Caco-2 (cell line): ENCODE results near the gene GLI1. TPM values are rescaled to one million over a fixed set of nuclear protein-coding genes. Genes with fewer than 3 reads are reported as not detected.
A peak's percentile ranks its signal among the peaks of the same experiment; 100 is the strongest.
"Not testable (repeated sequence)": the region's sequence is repeated elsewhere in the genome, so short reads cannot be mapped to it uniquely, and the experiment has no call there.

Experiments used
- BruUV-seq: library from RNA; stranded (reverse); fragments of 400-500 nt; replicated peaks from 2 replicates; lab custom pipeline; 2021; lab: Mats Ljungman, UMichigan
- CTCF ChIA-PET: fragments of 300-600 bp; sonication (Branson Sonifier 250); formaldehyde crosslinking; loops from one replicate; lab custom pipeline; 2022; ENCODE audit warnings: antibody characterized with exemption; lab: Charles Lee
- POLR2A ChIA-PET: fragments of 300-600 bp; sonication (Branson Sonifier 250); formaldehyde crosslinking; loops from one replicate; lab custom pipeline; 2022; ENCODE audit warnings: antibody characterized with exemption; lab: Charles Lee
- DNase-seq, 2 experiments: peaks; one replicate each; pipeline versions ENCODE4 v3.0.0 to v3.0.0-alpha.2; 2020 to 2022
- H3K27me3 ChIP-seq: replicated peaks from 2 replicates; pipeline ENCODE4 v1.6.0; 2011; ENCODE audit warnings: low read length; ENCODE audit not compliant: control insufficient read depth, insufficient read depth
- H3K36me3 ChIP-seq: 2 replicates; pipeline ENCODE4 v1.5.1; 2011; ENCODE audit warnings: low read length; ENCODE audit not compliant: control insufficient read depth, insufficient read depth
- H3K4me1 ChIP-seq: fragments of 250-450 bp; sonication (Bioruptor Pico); 2 replicates; pipeline ENCODE4 v1.5.1; 2020; ENCODE audit warnings: mild to moderate bottlenecking
- H3K4me3 ChIP-seq: 2 replicates; pipeline ENCODE4 v1.5.1; 2011; ENCODE audit warnings: low read depth, mild to moderate bottlenecking, control low read depth, low read length
- H3K9me3 ChIP-seq: fragments of 250-450 bp; sonication (Bioruptor Pico); 2 replicates; pipeline ENCODE4 v1.5.1; 2020; ENCODE audit warnings: mild to moderate bottlenecking, moderate library complexity
- H3K27ac Mint-ChIP-seq: one replicate; pipeline ENCODE4 v1.8.0; 2022; ENCODE audit warnings: mixed read lengths; ENCODE audit not compliant: unreplicated experiment
- H3K27me3 Mint-ChIP-seq: one replicate; pipeline ENCODE4 v1.8.0; 2022; ENCODE audit warnings: mixed read lengths; ENCODE audit not compliant: insufficient read depth, unreplicated experiment
- H3K36me3 Mint-ChIP-seq: one replicate; pipeline ENCODE4 v1.8.0; 2022; ENCODE audit warnings: mild to moderate bottlenecking, mixed read lengths; ENCODE audit not compliant: insufficient read depth, unreplicated experiment
- H3K4me1 Mint-ChIP-seq: one replicate; pipeline ENCODE4 v1.8.0; 2022; ENCODE audit warnings: low read depth, mixed read lengths; ENCODE audit not compliant: unreplicated experiment
- H3K4me3 Mint-ChIP-seq: one replicate; pipeline ENCODE4 v1.8.0; 2022; ENCODE audit warnings: mild to moderate bottlenecking, moderate library complexity, mixed read lengths; ENCODE audit not compliant: unreplicated experiment
- H3K9me3 Mint-ChIP-seq: one replicate; pipeline ENCODE4 v1.8.0; 2022; ENCODE audit warnings: mixed read lengths; ENCODE audit not compliant: unreplicated experiment
- intact Hi-C: fragments of 100-400 bp; cut with micrococcal nuclease; formaldehyde crosslinking; loops from one replicate; pipeline ENCODE4 v1.10.0; 2022; ENCODE audit not compliant: unreplicated experiment
- total RNA-seq: library from RNA; stranded (reverse); gene quantifications from 2 replicates; pipeline ENCODE4 v1.2.3, GENCODE V29; 2022
- TF ChIP-seq, protein P1 (sequence below), 2 experiments: fragments of 200-600 bp in 1 of 2; IDR thresholded peaks; 1 replicate in 1 of 2; 2 replicates in 1 of 2; pipeline versions ENCODE4 v1.5.1 to v1.8.0; 2011 to 2022; ENCODE audit warnings: antibody characterized with exemption in 1 of 2, control low read depth in 1 of 2, inconsistent platforms in 1 of 2, low read depth in 1 of 2, low read length in 1 of 2, mild to moderate bottlenecking in 1 of 2, moderate library complexity in 1 of 2; ENCODE audit not compliant: insufficient read depth in 1 of 2, severe bottlenecking in 1 of 2, unreplicated experiment in 1 of 2

The GLI1 gene
- total RNA-seq, 1 experiment from 2014 or later, result 0.48 TPM

DNA sequence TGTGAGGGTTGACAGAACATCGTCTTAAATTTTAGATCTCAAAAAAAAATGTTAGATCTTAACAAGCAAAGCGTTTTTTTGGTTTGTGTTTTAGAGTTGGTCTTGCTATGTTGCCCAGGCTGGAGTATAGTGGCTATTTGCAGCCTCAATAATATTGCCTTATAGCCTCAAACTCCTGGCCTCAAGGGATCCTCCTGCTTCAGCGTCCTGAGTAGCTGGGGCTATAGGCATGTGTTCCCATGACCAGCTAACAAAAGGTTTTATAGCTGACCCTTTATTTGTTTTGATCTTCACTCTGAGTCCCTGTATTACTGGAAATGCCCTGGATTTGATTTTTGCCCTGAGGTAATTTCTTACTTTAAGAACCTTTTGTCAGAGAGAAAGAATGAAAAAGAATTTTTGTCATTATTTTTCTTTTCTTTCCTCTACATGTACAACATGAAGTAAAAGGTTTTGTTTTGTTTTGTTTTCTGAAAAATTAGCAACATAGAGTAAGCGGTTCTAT lies 19.8 kb upstream of the GLI1 start:
- TF ChIP-seq, protein P1, sequence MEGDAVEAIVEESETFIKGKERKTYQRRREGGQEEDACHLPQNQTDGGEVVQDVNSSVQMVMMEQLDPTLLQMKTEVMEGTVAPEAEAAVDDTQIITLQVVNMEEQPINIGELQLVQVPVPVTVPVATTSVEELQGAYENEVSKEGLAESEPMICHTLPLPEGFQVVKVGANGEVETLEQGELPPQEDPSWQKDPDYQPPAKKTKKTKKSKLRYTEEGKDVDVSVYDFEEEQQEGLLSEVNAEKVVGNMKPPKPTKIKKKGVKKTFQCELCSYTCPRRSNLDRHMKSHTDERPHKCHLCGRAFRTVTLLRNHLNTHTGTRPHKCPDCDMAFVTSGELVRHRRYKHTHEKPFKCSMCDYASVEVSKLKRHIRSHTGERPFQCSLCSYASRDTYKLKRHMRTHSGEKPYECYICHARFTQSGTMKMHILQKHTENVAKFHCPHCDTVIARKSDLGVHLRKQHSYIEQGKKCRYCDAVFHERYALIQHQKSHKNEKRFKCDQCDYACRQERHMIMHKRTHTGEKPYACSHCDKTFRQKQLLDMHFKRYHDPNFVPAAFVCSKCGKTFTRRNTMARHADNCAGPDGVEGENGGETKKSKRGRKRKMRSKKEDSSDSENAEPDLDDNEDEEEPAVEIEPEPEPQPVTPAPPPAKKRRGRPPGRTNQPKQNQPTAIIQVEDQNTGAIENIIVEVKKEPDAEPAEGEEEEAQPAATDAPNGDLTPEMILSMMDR (IDR thresholded peaks at IDR 0.05; ENCODE audit: insufficient read depth in 1 of 2, low read depth in 1 of 2, low read length in 1 of 2, severe bottlenecking in 1 of 2, unreplicated experiment in 1 of 2), result no peak
- CTCF ChIA-PET, result interaction anchor here (0.7 to 1.1 kb wide), 2 partner anchors 13 to 72 kb away, joined by 4 read pairs; no protein-coding TSS in a partner anchor

DNA sequence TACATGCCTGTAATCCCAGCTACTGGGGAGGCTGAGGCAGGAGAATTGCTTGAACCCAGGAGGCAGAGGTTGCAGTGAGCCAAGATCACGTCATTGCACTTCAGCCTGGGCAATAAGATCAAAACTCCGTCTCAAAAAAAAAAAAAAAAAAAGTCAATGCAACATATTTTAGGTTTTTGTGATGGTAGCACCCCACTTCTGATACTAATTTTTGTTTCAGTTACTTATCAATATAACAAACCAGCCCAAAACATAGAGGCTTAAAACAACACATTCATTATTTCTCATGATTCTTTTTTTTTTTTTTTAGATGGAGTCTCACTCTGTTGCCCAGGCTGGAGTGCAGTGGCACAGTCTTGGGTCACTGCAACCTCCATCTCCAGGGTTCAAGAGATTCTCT lies 18.2 kb upstream of the GLI1 start:
- H3K36me3 ChIP-seq, H3K36me3 Mint-ChIP-seq, H3K4me1 ChIP-seq, H3K27me3 ChIP-seq, H3K4me3 ChIP-seq, H3K27ac Mint-ChIP-seq, H3K9me3 Mint-ChIP-seq, DNase-seq, H3K9me3 ChIP-seq, H3K4me1 Mint-ChIP-seq, H3K4me3 Mint-ChIP-seq, BruUV-seq, CTCF ChIA-PET, intact Hi-C loops, H3K27me3 Mint-ChIP-seq, POLR2A ChIA-PET: not testable (repeated sequence)

More for the DNA sequence above, 19.8 kb upstream of the GLI1 start:
- H3K36me3 Mint-ChIP-seq, result no peaks in the 10 kb centered on the region
- no peaks in the 10 kb centered on the region for H3K9me3 Mint-ChIP-seq
- Histone ChIP-seq H3K4me3 (no peak overlapping the region), H3K9me3 (no peaks in the 10 kb centered on the region), H3K4me1 (peaks cover 1% of the 10 kb centered on the region), H3K27me3 (no peaks in the 10 kb centered on the region), H3K36me3 (no peaks in the 10 kb centered on the region)
- H3K27ac Mint-ChIP-seq, result no peak overlapping the region
- DNase-seq, result peak in 1 of 2 experiments; percentile 1
- peaks cover under 1% of the 10 kb centered on the region for H3K4me1 Mint-ChIP-seq
- H3K4me3 Mint-ChIP-seq, result no peak overlapping the region
- no peaks in the 10 kb centered on the region for H3K27me3 Mint-ChIP-seq
- BruUV-seq, result no TSS peak
- POLR2A ChIA-PET, result no interaction called here
- intact Hi-C loops, result no loop called here

DNA sequence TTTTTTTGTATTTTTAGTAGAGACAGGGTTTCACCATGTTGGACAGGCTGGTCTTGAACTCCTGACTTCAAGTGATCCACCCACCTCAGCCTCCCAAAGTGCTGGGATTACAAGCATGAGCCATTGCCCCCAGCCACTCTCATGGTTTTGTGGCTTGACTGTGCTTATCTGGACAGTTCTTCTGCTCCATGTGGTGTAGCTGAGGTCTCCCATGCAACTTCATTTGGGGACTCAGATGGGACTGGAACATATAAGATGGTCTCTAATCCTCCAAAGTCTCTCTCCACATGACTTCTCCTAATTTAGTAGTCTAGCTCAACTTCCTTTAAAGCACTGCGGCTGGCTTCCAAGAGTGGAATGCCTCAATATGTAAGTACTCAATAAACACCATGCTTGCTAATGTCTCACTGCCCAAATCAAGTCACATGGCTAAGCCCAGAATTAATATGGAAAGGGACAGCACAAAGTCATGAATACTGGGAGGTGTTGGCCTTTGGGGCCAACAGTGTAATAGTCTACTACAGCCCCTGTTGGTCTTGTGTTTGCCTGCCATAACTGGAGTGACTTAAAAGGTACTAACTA lies 17.6 kb upstream of the GLI1 start:
- no peaks in the 10 kb centered on the region for H3K36me3 ChIP-seq
- CTCF ChIA-PET, result no interaction called here
- H3K4me3 ChIP-seq, result no peak overlapping the region
- no peak for DNase-seq
- H3K27ac Mint-ChIP-seq, result no peak overlapping the region
- intact Hi-C loops, result no loop called here
- TF ChIP-seq, protein P1 (IDR thresholded peaks at IDR 0.05; ENCODE audit: insufficient read depth in 1 of 2, low read depth in 1 of 2, low read length in 1 of 2, severe bottlenecking in 1 of 2, unreplicated experiment in 1 of 2), result no peak
- no peaks in the 10 kb centered on the region for H3K4me1 Mint-ChIP-seq
- no peaks in the 10 kb centered on the region for H3K4me1 ChIP-seq
- no TSS peak for BruUV-seq
- no peaks in the 10 kb centered on the region for H3K9me3 Mint-ChIP-seq
- H3K9me3 ChIP-seq, result no peaks in the 10 kb centered on the region
- no peaks in the 10 kb centered on the region for H3K27me3 ChIP-seq
- no peak overlapping the region for H3K4me3 Mint-ChIP-seq
- no peaks in the 10 kb centered on the region for H3K27me3 Mint-ChIP-seq
- H3K36me3 Mint-ChIP-seq, result no peaks in the 10 kb centered on the region
- POLR2A ChIA-PET, result no interaction called here

DNA sequence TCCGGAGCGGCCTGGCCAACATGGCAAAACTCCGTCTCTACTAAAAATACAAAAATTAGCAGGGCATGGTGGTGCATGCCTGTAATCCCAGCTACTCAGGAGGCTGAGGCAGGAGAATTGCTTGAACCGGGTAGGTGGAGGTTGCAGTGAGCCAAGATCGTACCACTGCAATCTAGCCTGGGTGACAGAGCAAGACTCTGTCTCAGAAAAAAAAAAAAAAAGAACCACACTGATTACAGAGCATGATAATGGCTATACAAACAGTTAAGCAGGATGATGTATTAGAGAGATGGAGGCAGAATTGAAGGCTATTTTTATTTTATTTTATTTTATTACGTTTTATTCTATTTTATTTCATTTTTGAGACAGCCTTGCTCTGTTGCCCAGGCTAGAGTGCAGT lies 15.2 kb upstream of the GLI1 start:
- H3K4me3 ChIP-seq, H3K36me3 Mint-ChIP-seq, H3K4me3 Mint-ChIP-seq, H3K4me1 Mint-ChIP-seq, BruUV-seq, H3K4me1 ChIP-seq, H3K27me3 Mint-ChIP-seq, H3K27ac Mint-ChIP-seq, DNase-seq, H3K36me3 ChIP-seq, H3K9me3 ChIP-seq, H3K27me3 ChIP-seq, H3K9me3 Mint-ChIP-seq, CTCF ChIA-PET, intact Hi-C loops: not testable (repeated sequence)
- POLR2A ChIA-PET, result interaction anchor here (0.6 kb wide), 1 partner anchor 128 kb away, joined by 3 read pairs; no protein-coding TSS in a partner anchor
